Left lobe of liver (tissue), 2 donors: ENCODE measurements around the gene ATP6AP1. TPM values are rescaled to one million over a fixed set of nuclear protein-coding genes. Genes with fewer than 3 reads are reported as not detected.

Experiments used
- ATAC-seq: fragments of 200-7000 bp; cut with Tn5 transposase; one replicate; pipeline ENCODE4 v1.9.1; 2020; ENCODE audit warnings: mild to moderate bottlenecking, moderate library complexity
- DNase-seq: peaks from one replicate; pipeline ENCODE4 v3.0.0-alpha.2; 2020; ENCODE audit warnings: low spot score
- total RNA-seq: library from RNA; stranded (reverse); gene quantifications from one replicate; pipeline ENCODE4 v1.2.1, GENCODE V29; 2021
- donor health status: DM: no; HTN: no; CAD: no; lungs with moderate emphysema.
- donor health status: DM: no; HTN: yes; CAD: no.

Gene ATP6AP1
- total RNA-seq, 1 donor from 2014 or later, result 26.2 TPM

GRCh38 chrX:154486052-154486395, 57.5 kb downstream of the ATP6AP1 start:
- ATAC-seq (no peak), DNase-seq (peak; percentile 54)

Other genes starting within 250 kb of the ATP6AP1 start
- not detected for gene OPN1MW, start 246.1 kb upstream of the ATP6AP1 start, total RNA-seq
- gene OPN1MW2, start 208.9 kb upstream of the ATP6AP1 start, total RNA-seq, result not detected
- not detected for gene OPN1MW3, start 171.1 kb upstream of the ATP6AP1 start, total RNA-seq
- not detected for gene TEX28, start 133.6 kb upstream of the ATP6AP1 start, total RNA-seq
- gene TKTL1, start 132.9 kb upstream of the ATP6AP1 start, total RNA-seq, result not detected
- gene FLNA, start 54.0 kb upstream of the ATP6AP1 start, total RNA-seq, result 76.6 TPM
- 19.5 TPM for gene EMD, start 49.4 kb upstream of the ATP6AP1 start, total RNA-seq
- gene RPL10, start 30.3 kb upstream of the ATP6AP1 start, total RNA-seq, result 1,085 TPM
- gene DNASE1L1, start 19.4 kb upstream of the ATP6AP1 start, total RNA-seq, result 14.9 TPM
- 21.0 TPM for gene TAFAZZIN, start 17.1 kb upstream of the ATP6AP1 start, total RNA-seq
- gene GDI1, start 8.5 kb downstream of the ATP6AP1 start, total RNA-seq, result 31.4 TPM
- 18.7 TPM for gene FAM50A, start 15.5 kb downstream of the ATP6AP1 start, total RNA-seq
- gene PLXNA3, start 29.6 kb downstream of the ATP6AP1 start, total RNA-seq, result 4.5 TPM
- 12.0 TPM for gene LAGE3, start 50.6 kb downstream of the ATP6AP1 start, total RNA-seq
- 18.3 TPM for gene UBL4A, start 57.9 kb downstream of the ATP6AP1 start, total RNA-seq
- gene SLC10A3, start 62.0 kb downstream of the ATP6AP1 start, total RNA-seq, result 3.7 TPM
- gene FAM3A, start 87.6 kb downstream of the ATP6AP1 start, total RNA-seq, result 35.3 TPM
- gene G6PD, start 118.2 kb downstream of the ATP6AP1 start, total RNA-seq, result 5.6 TPM
- gene IKBKG, start 118.9 kb downstream of the ATP6AP1 start, total RNA-seq, result 69.0 TPM
- not detected for gene CTAG1A, start 156.5 kb downstream of the ATP6AP1 start, total RNA-seq
- not detected for gene CTAG1B, start 190.6 kb downstream of the ATP6AP1 start, total RNA-seq
- not detected for gene CTAG2, start 224.9 kb downstream of the ATP6AP1 start, total RNA-seq